Astrocyte of the cerebellum (primary cell): ENCODE data around the gene FLNB.

Experiments used
- DNase-seq: peaks from one replicate; pipeline ENCODE4 v3.0.0-alpha.2; 2011; ENCODE audit warnings: low read depth
- H3K4me3 ChIP-seq: 2 replicates; pipeline ENCODE4 v1.5.1; 2011; ENCODE audit warnings: mild to moderate bottlenecking, low read depth, low read length, moderate library complexity
- CTCF ChIP-seq: IDR thresholded peaks from 2 replicates; pipeline ENCODE4 v1.5.1; 2012; ENCODE audit warnings: low read length, low read depth, moderate library complexity, mild to moderate bottlenecking; ENCODE audit errors: missing control alignments
- in situ Hi-C: cut with HindIII; loops from 2 replicates; pipeline ENCODE4 v1.10.0; 2017; ENCODE audit warnings: low sequenced_read_pairs

Gene FLNB

DNA sequence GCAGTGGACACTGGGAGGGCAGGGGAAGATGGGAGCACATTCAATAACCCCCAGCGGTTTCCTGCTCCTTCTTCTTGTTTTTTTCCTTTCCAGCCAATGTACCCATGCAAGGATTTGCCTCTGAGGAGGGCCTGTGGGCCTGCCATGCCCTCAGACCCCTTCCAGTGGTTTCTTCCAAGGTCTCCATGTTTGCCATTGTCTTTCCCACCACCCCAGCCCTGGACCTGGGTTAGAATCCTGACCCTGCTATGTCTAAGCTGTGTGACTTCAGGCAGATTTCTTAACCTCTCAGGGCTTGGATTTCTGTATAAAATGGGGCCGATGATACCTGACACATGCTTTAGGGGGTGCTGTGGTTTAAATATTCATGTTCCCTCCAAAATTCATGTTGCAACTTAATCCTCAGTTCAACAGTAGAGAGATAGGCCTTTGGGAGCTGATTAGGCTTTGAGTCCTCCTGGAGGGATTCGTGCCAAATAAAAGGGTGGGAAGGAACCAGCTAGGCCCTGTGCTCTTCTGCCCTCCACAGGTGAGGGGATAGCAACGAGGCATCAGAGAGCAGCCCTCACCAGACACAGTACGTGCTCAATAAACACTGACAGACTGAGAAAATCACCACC lies 46.3 kb upstream of the FLNB start:
- in situ Hi-C loops, result no loop called here
- no peak overlapping the region for H3K4me3 ChIP-seq
- DNase-seq, result no peak
- TF ChIP-seq CTCF, result peak; percentile 45

DNA sequence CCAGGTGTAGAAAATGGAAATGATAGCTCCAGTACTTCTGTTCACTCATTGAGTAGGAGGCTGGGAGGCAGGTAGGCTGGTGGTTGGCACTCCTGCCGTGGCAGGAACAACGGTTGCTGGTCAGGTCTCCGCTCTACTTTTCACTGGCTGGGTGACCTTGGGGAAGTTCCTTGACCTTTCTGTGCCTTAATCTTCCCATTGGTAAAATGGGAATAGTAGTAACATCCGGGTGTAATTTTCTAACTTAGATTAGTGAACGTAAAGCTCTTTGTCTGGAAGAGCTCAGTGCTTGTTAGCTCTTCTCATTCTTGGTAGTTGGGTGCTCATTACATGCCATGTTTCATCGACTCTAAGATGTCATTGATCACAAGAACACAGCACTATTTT lies 45.8 kb upstream of the FLNB start:
- DNase-seq, result no peak
- no peak overlapping the region for H3K4me3 ChIP-seq
- in situ Hi-C loops, result no loop called here
- no peak for TF ChIP-seq CTCF

- in situ Hi-C loops, result no loop called here
- DNase-seq, result no peak
- no peak for TF ChIP-seq CTCF
- H3K4me3 ChIP-seq, result no peak overlapping the region
Observed at GRCh38 chr3:57963811-57964346, 44.3 kb upstream of the FLNB start.

GRCh38 chr3:57966829-57967228 lies 41.4 kb upstream of the FLNB start:
- no peak for TF ChIP-seq CTCF
- no peak for DNase-seq
- in situ Hi-C loops, result no loop called here
- H3K4me3 ChIP-seq, result no peak overlapping the region

DNA sequence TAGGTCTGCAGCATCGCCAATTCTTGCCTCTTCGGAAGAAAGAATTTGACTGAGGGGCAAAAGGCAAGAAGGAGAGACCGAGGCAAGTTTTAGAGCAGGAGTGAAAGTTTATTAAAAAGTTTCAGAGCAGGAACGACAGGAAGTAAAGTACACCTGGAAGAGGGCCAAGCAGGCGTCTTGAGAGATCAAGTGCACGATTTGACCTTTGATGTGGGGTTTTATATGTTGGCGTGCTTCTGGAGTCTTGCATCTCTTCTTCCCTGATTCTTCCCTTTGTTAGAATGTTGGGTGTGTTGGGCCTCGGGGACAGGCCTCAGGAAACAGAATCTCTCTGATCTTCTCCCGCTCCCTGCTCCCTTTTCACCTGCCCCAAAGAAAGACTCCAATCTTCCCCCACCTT lies 40.6 kb upstream of the FLNB start:
- no peak for TF ChIP-seq CTCF
- H3K4me3 ChIP-seq, result no peak overlapping the region
- no peak for DNase-seq
- in situ Hi-C loops, result no loop called here

DNA sequence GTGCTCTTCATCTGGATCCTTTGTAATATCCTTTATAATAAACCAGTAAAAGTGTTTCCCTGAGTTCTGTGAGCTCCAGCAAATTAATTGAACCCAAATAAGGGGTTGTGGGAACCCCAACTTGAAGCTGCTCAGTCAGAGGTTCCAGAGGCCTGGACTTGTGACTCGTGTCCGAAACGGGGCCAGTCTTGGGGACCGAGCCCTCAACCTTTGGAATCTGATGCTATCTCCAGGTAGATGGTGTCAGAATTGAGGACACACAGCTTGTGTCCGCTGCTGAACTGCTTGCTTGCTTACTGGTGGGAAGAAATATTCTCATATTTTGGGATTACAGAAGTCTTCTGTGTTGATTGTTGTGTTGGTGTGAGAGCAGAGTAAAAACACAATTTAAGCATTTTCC lies 39.7 kb upstream of the FLNB start:
- DNase-seq, result no peak
- TF ChIP-seq CTCF, result no peak
- in situ Hi-C loops, result no loop called here
- H3K4me3 ChIP-seq, result no peak overlapping the region

DNA sequence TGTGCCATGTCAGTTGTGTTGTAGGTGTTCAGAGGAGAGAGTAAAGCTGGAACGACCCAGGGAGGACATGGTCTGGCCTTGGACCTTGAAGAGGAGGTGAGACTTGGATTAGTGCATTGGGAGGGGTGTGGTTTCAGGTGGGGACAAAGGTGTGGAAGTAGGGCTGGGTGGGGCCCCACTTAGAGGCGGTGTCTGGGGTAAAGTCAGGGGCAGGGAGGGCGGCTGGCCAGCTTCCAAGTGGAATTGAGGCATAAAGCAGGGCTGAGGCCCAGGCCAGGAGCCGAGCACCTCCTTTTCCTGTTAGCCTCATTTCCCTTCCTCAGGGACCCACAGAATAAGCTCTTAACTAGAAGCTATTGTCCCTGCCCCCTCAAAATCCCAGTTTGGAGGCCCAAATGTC lies 36.2 kb upstream of the FLNB start:
- no peak for TF ChIP-seq CTCF
- no peak for DNase-seq
- H3K4me3 ChIP-seq, result no peak overlapping the region
- in situ Hi-C loops, result no loop called here
